ENCODE results near the gene NBEAL1.

NBEAL1 gene

GRCh38 chr2:203240491-203240890 lies 225.8 kb downstream of the NBEAL1 start:
- Histone ChIP-seq H3K36me3 (ENCODE audit: insufficient read depth, low read length) (no peaks in the 10 kb centered on the region), H3F3A (ENCODE audit: low read depth) (no peaks in the 10 kb centered on the region), H3K4me2 (ENCODE audit: low read depth, low read length, poor library complexity, severe bottlenecking) (peak overlapping the region; percentile 79), H3K4me3 (ENCODE audit: low read length, poor library complexity, severe bottlenecking) (peak overlapping the region; percentile 95), H3K9me2 (replicated peaks; ENCODE audit: low read depth, low read length) (no peaks in the 10 kb centered on the region), H3K27me3 (ENCODE audit: insufficient read depth, low read length, poor library complexity, severe bottlenecking) (no peaks in the 10 kb centered on the region), H4K20me1 (ENCODE audit: insufficient read depth, low read length, poor library complexity, severe bottlenecking) (peaks cover 12% of the 10 kb centered on the region), H2AFZ (ENCODE audit: low read length) (no peak overlapping the region), H3K9ac (ENCODE audit: low read depth, low read length, poor library complexity, severe bottlenecking) (peak overlapping the region; percentile 92), H3K9me3 (ENCODE audit: insufficient read depth, low read depth, low read length) (no peaks in the 10 kb centered on the region), H3K79me2 (ENCODE audit: insufficient read depth, low read length) (peaks cover 28% of the 10 kb centered on the region), H3K4me1 (ENCODE audit: insufficient read depth, low read length, poor library complexity, severe bottlenecking) (peaks cover 21% of the 10 kb centered on the region)
- TF ChIP-seq CTCF (conservative IDR thresholded peaks at IDR 0.05; ENCODE audit: low read length) (no peak), EZH2phosphoT487 (IDR thresholded peaks at IDR 0.05; ENCODE audit: borderline replicate concordance) (no peak)

- no peaks in the 10 kb centered on the region for H3K36me3 ChIP-seq (ENCODE audit: insufficient read depth, low read length)
Observed at GRCh38 chr2:203242518-203242917, 227.8 kb downstream of the NBEAL1 start.

GRCh38 chr2:203246646-203247045 lies 232.0 kb downstream of the NBEAL1 start:
- Histone ChIP-seq H3K9ac (ENCODE audit: low read depth, low read length, poor library complexity, severe bottlenecking) (no peak overlapping the region), H3K4me3 (ENCODE audit: low read length, poor library complexity, severe bottlenecking) (no peak overlapping the region), H3K36me3 (ENCODE audit: insufficient read depth, low read length) (no peaks in the 10 kb centered on the region), H3K4me2 (ENCODE audit: low read depth, low read length, poor library complexity, severe bottlenecking) (no peak overlapping the region), H3F3A (ENCODE audit: low read depth) (no peaks in the 10 kb centered on the region), H3K4me1 (ENCODE audit: insufficient read depth, low read length, poor library complexity, severe bottlenecking) (peaks cover 6% of the 10 kb centered on the region), H3K9me3 (ENCODE audit: insufficient read depth, low read depth, low read length) (no peaks in the 10 kb centered on the region), H2AFZ (ENCODE audit: low read length) (no peak overlapping the region), H3K79me2 (ENCODE audit: insufficient read depth, low read length) (peaks cover 11% of the 10 kb centered on the region; the same call in 1 of the 2 replicates), H3K9me2 (replicated peaks; ENCODE audit: low read depth, low read length) (no peaks in the 10 kb centered on the region), H4K20me1 (ENCODE audit: insufficient read depth, low read length, poor library complexity, severe bottlenecking) (no peaks in the 10 kb centered on the region), H3K27me3 (ENCODE audit: insufficient read depth, low read length, poor library complexity, severe bottlenecking) (no peaks in the 10 kb centered on the region)
- TF ChIP-seq EZH2phosphoT487 (IDR thresholded peaks at IDR 0.05; ENCODE audit: borderline replicate concordance) (no peak), CTCF (conservative IDR thresholded peaks at IDR 0.05; ENCODE audit: low read length) (no peak)

More at GRCh38 chr2:203242518-203242917, 227.8 kb downstream of the NBEAL1 start:
- Histone ChIP-seq H2AFZ (ENCODE audit: low read length) (no peak overlapping the region), H3K9me3 (ENCODE audit: insufficient read depth, low read depth, low read length) (no peaks in the 10 kb centered on the region), H3K9ac (ENCODE audit: low read depth, low read length, poor library complexity, severe bottlenecking) (no peak overlapping the region), H3K27me3 (ENCODE audit: insufficient read depth, low read length, poor library complexity, severe bottlenecking) (no peaks in the 10 kb centered on the region), H4K20me1 (ENCODE audit: insufficient read depth, low read length, poor library complexity, severe bottlenecking) (peaks cover 12% of the 10 kb centered on the region), H3K9me2 (replicated peaks; ENCODE audit: low read depth, low read length) (no peaks in the 10 kb centered on the region), H3K4me2 (ENCODE audit: low read depth, low read length, poor library complexity, severe bottlenecking) (no peak overlapping the region), H3K4me3 (ENCODE audit: low read length, poor library complexity, severe bottlenecking) (no peak overlapping the region), H3F3A (ENCODE audit: low read depth) (no peaks in the 10 kb centered on the region), H3K4me1 (ENCODE audit: insufficient read depth, low read length, poor library complexity, severe bottlenecking) (peaks cover 26% of the 10 kb centered on the region), H3K79me2 (ENCODE audit: insufficient read depth, low read length) (peaks cover 28% of the 10 kb centered on the region)
- TF ChIP-seq CTCF (conservative IDR thresholded peaks at IDR 0.05; ENCODE audit: low read length) (no peak; the same call in 1 of the 2 replicates), EZH2phosphoT487 (IDR thresholded peaks at IDR 0.05; ENCODE audit: borderline replicate concordance) (no peak)
